Jurkat, Clone E6-1 (cell line): ENCODE measurements around the gene UGP2.
"Not testable (repeated sequence)": the region's sequence is repeated elsewhere in the genome, so short reads cannot be mapped to it uniquely, and the experiment has no call there.

Source experiments
- DNase-seq: peaks from one replicate; pipeline ENCODE4 v3.0.0-alpha.2; 2011; ENCODE audit warnings: low read depth, low spot score
- H3K4me3 ChIP-seq: 2 replicates; pipeline ENCODE4 v1.5.1; 2011; ENCODE audit warnings: mild to moderate bottlenecking, low read length, control low read depth, moderate library complexity

Gene UGP2

GRCh38 chr2:63834401-63834800 is 7.3 kb upstream of the UGP2 start:
- no peak for DNase-seq
- no peak overlapping the region for H3K4me3 ChIP-seq

GRCh38 chr2:63837036-63837594 is 4.6 kb upstream of the UGP2 start:
- no peak overlapping the region for H3K4me3 ChIP-seq
- DNase-seq: no peak

DNA sequence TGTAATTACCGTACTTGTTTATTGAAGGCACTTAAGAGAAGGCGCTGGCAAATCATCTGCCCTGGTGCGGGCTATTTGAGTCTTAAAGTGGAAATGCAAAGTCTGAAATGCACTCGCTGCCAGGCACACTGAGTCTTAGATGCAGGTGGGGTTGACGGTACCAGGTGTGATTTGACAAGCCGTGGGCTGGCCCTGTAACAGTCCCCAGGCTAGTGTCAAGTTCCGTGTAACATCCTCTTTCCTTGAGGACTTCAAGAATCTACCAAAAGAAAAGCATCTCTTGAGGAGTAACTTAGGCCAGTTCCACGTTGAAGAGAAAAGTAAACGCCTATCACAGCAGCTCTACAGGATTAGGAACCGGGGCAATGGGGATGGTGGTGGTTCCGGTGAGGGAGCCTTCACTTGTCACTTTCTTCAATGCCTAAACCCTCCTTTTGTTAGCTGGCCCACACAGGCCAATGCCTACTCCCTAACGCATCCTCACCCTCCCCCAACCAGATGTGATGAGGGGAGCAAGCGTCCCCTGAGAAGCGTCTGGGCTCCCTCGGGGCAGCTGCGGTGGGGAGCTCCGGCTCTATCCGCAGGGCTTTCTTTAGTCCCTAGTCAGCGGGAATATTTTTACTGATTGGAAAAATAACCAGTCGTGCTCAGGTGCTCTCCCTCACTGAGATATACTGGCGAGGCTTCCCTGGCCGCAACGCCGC is 1.5 kb upstream of the UGP2 start:
- peak overlapping the region; percentile 87 for H3K4me3 ChIP-seq
- no peak for DNase-seq

GRCh38 chr2:63840785-63841253 is 877 bp upstream of the UGP2 start:
- peak overlapping the region; percentile 87 for H3K4me3 ChIP-seq
- peak; percentile 97 for DNase-seq

DNA sequence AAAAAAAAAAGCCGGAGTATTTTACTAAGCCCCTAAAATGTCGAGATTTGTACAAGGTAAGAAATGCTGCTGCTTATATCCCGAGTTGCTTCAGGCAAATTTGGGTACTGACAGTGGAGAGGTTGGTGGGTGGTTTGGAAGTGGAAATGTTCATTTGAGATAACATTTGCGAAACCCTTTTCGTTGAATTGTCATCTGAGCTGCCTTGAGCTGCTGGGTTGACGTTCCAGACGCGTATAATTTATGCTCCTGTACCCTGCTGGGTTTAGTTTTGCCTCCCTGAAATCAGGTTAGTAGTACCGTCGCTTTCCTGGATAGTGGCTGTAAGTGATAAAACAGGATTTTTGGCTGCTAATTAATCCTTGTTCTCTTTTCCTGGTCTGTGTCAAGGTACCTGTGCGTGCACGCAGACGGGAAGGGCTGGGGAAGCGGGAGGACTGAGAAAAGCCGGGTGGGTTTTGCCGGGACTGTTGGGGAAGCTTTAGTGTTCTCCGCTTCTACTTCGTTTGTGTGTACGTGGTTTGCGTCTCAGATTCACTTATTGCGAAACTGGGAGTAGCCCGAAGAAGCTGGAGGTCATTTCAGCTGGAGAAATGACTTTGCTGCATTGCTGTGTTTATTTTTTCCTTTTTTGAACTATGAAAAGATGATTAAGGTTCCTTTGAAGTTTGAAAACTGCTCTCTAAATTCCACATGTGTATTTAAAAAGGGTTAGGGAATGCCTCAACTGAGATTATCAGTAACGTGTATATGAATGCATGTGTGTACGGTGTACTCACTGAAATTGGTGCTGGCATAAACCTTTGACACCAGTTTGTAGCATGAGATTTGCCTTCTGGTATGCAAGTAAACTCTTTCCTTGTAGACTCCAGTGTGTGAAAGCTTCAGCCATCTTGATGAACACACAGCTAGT is 709 bp downstream of the UGP2 start:
- peak overlapping the region; percentile 87 for H3K4me3 ChIP-seq
- DNase-seq: no peak

- DNase-seq: no peak
- H3K4me3 ChIP-seq: peak overlapping the region; percentile 87
Observed at GRCh38 chr2:63843093-63843492, 1.4 kb downstream of the UGP2 start.

GRCh38 chr2:63843791-63844190 is 2.1 kb downstream of the UGP2 start:
- H3K4me3 ChIP-seq: no peak overlapping the region
- no peak for DNase-seq

GRCh38 chr2:63844616-63845015 is 2.9 kb downstream of the UGP2 start:
- H3K4me3 ChIP-seq: no peak overlapping the region
- DNase-seq: no peak

GRCh38 chr2:63845866-63846265 is 4.2 kb downstream of the UGP2 start:
- no peak overlapping the region for H3K4me3 ChIP-seq

GRCh38 chr2:63846487-63846886 is 4.8 kb downstream of the UGP2 start:
- DNase-seq: no peak
- no peak overlapping the region for H3K4me3 ChIP-seq

More at GRCh38 chr2:63845866-63846265, 4.2 kb downstream of the UGP2 start:
- DNase-seq: no peak

GRCh38 chr2:63847571-63847970 is 5.9 kb downstream of the UGP2 start:
- DNase-seq, H3K4me3 ChIP-seq: not testable (repeated sequence)

DNA sequence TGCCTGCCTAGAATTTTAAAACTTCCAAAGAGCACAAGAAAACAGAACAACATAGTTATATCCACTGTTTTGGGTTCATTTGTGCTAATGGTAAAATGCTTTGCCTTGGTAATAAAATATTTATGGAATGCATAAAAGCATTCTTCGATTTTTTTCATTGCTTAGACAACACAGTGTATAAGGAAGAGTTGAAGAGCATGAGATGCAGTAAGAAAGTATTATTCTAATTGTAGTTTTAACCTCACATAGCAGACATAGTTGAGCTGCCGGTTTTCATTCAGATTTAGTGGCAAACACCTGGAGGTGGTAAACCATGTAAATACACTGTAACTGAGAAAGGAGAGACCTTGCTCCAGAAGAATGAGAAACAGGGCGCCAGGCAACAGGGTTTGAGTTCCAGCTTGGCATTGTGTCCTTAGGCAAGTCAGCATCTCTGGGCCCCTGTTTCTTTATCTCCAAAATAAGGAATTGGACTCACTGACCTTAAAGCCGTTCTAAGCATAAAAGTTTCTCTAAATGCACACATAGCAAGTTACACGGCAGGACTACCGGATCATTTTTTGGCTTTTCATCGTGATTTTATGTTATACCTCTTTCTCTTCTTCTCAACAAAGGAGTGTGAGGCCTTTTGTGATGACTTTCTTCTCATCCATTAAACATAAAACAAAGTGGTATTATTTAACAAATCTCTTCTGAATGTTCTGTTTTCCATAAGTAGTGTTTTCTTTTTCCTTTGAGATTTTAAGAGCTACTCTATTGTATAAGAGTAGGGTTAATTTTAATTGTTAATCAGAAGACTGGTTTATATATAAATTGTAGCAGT is 7.9 kb downstream of the UGP2 start:
- DNase-seq: no peak
- H3K4me3 ChIP-seq: no peak overlapping the region

- no peak for DNase-seq
- H3K4me3 ChIP-seq: no peak overlapping the region
Observed at GRCh38 chr2:63850204-63850571, 8.5 kb downstream of the UGP2 start.

DNA sequence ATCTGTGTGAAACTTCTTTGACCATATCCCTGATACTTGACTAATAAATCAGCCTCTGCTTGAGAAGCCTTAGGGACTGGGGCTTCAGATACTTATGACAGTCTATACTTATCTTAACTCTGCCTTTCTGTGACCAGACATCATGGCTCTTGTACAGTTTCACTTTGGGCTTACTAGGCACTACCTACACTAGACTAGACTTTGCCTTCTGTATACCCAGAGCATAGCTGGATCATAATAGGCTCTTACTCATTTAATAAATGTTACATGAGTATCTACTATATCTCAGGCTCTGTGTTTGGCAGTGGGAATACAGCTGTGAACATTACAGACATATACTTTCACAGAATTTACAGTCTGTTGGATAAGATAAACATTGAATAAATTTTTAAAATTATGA is 9.0 kb downstream of the UGP2 start:
- H3K4me3 ChIP-seq: no peak overlapping the region
- DNase-seq: no peak

DNA sequence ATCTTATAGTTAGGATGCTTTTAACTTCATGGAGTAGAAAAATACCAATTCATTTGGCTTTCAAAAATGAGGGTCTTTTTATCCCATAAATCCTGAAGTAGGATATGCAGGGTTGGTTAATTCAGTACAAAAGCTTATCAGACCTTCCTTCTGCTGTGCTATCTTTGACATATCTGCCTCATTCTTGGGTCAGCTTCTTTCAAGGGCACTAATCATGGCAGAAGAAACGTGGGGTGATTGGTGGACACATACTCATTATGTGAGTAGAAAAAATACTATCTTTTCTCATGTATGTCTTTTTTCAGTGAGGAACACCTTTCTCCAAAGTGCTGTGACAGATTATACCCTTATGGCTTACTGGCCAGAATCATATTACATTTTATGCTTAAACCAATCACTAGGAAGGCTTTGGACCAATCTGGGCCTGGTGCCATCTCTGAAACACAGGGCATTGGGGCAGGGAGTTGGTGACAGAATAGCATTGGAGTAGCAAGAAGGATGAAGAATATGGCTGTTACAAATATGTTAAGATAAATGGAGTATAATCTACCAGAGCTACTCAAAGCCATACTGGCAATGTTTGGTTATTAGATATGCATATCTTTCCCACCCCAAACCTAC is 10.1 kb downstream of the UGP2 start:
- DNase-seq: no peak
- no peak overlapping the region for H3K4me3 ChIP-seq

- DNase-seq: no peak
- no peak overlapping the region for H3K4me3 ChIP-seq
Observed at GRCh38 chr2:63853527-63854310, 12.0 kb downstream of the UGP2 start.

DNA sequence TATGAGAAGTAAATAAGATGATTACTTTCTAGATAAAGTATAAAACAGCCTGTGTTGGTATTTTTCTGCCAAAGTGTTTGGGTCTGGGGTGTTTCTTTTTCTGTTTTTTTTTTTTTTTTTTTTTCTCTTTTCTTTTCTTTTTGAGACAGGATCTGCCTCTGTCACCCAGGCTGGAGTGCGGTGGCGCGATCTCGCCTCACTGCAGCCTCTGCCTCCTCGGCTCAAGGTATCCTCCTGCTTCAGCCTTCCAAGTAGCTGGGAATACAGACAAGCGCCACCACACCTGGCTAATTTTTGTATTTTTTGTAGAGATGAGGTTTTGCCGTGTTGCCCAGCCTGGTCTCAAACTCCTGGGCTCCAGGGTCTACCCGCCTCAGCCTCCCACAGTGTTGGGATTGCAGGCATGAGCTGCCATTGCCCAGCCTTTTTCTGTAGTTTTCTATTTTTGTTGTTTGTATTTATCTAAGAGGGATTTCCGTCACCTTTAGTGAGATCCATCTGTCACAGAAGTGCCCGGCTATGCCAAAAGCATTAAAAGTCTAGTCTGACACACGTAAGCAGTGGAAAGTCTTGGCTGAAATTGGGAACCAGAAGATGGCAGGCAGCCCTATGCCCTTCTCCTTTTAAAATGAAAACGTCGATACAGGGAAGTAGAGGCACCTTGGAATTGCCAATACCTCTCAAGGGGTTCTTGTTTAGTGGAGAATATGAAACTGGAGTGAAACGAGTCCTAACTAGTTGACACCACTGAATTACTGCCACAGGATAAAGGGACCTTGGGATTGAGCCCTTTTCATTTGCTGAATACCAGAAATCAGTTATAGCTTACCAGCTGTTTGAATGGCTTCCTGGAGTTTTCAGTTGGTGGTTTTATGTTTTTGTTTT is 14.0 kb downstream of the UGP2 start:
- no peak for DNase-seq
- peak overlapping the region; percentile 34 for H3K4me3 ChIP-seq
